GM19099 (cell line): ENCODE data around the gene PTPN3.

Source experiments
- POLR2A ChIP-seq: IDR thresholded peaks from 3 replicates; pipeline ENCODE4 v1.6.1; 2011; ENCODE audit warnings: low read depth; ENCODE audit not compliant: insufficient read length; ENCODE audit errors: extremely low read depth

Gene PTPN3

DNA sequence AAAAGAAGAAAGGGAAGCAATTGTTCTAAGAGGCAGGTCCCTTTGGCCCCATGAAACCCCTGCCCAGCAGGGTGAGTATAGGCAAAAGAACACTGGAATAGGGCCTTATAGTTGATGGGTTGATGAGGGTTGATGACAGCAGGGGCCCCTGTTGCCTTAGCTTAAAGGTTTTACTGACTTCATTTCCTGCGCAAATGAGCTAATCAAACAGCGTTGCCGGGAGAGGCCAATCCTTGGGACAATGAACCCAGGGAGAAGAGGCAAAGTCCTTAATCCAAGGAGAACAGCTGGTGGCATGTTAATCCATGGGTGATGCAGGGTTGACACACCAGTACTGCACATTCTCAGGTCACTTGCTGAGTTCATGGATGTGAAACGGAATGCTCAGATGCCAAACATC is 155.2 kb downstream of the PTPN3 start:
- TF ChIP-seq POLR2A = no peak

DNA sequence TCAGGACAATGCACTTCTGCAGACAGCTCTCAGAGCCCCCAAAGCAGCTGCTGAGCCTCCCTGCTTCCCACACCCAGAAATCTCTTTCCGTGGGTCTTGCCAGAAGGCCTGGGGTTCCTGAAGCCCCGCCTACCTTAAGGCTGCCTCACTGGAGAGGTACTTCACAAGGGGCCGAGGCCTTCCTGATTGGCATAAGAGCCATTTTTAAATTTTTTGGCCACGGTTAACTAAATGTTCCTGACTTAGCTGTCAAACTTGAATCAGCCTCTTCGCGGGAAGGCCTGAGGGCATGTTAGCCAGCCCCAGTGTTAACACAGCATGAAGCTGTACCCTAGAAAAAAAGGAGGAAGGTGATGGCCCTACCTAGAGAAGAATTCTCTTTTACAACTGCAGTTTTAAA is 156.5 kb downstream of the PTPN3 start:
- no peak for TF ChIP-seq POLR2A

DNA sequence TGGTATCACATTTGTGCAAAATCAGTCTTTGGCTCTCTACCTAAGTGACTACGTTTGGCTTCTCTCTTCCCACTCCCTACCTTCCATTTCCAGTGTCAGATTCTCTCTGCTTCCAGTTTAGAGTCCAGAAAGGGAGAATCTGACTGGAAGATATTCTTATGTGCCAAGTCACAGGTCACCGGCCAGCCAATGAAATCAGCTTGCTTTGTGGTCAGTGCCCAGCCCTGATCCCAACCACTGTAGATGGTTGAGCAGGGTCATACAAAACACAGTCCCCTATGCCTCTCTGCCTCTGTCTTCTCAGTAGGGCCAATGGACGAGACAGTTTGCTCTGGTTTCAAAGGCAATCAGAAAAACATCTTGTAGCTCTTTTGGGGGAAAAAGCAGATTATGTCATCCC is 161.7 kb downstream of the PTPN3 start:
- no peak for TF ChIP-seq POLR2A

DNA sequence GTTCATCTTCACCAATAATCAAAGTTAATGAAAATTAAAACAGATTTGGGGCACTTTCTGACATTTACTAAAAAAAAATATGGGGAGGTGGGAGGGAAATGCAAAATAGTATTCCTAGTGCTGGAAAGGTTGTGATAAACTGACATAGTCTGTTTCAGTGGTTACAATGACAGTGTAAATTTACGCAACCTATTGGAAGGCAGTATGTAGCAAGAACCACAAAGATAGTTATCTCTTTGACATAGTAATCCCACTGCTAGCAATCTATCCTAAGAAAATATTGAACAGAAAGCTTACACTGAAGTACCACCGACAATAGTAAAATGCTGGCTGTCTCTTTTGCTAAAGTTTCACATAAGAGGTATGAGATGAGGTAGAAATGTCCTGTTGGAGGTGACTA is 162.2 kb downstream of the PTPN3 start:
- TF ChIP-seq POLR2A = no peak

DNA sequence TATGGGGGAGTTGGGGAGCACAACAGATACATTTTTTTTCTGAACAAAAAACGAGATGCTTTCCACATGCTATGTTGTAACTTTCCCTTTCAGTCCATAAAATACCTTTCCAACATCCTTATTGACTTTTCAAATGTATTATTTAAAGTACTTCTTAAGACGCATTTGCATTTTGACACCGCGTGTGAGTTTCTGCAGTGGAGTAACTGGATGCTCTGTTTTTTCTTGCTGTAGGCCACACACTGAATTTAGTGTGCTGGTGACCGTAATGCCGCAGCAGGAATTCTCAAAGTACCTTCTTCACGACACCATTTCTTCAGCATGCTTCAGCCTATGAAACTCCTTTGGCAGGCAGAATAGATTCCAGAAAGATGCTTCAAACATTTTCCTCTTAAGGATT is 163.0 kb downstream of the PTPN3 start:
- no peak for TF ChIP-seq POLR2A

DNA sequence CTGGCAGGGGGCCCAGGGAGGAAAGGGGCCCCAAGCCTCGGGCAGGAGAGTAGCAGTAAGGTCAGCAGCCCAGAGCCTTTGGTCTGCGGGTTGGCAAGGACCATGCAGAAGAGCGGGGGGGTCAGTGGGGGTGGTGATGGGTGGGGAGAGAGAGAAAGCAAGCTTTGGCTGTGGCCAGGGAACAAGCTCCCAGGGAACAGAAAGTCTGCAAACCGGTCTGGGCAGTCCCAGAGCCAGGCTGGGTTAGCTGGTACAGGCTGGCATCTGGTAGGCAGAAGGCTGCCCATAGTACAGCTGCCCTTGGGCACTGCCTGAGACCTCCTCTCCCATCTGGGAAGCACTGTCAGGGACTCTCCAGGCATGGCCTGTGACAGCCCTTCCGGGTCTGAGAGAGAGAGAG is 166.8 kb downstream of the PTPN3 start:
- no peak for TF ChIP-seq POLR2A

DNA sequence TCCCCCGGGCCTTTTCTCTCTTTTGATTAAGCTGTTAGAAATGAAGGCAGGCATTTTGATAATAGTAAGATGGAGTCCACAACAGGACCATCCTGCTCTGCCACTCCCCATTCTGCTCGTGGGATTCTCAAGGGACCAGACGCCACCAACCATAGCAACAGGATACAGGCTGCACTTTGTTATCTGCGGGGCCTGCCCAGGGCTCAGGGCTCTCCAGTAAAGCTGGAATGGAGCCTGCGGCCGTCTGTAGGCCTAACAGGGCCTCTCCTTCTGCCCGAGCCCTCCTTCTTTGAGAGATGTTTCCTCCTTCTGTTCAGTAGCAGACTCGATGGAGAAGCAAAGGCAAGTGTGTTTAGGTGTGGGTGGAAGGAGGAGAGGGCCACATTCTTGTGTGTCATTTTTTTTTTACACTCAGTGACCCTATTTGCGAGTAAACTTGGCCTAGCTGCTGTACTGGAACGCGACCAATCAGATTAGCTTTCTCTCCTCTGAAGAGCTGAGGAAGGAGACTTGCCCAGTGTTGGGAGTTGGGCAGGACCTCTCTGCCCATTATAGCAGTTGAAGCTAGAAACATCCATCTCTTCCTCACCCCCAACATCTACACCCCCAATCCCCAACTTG is 168.4 kb downstream of the PTPN3 start:
- no peak for TF ChIP-seq POLR2A

DNA sequence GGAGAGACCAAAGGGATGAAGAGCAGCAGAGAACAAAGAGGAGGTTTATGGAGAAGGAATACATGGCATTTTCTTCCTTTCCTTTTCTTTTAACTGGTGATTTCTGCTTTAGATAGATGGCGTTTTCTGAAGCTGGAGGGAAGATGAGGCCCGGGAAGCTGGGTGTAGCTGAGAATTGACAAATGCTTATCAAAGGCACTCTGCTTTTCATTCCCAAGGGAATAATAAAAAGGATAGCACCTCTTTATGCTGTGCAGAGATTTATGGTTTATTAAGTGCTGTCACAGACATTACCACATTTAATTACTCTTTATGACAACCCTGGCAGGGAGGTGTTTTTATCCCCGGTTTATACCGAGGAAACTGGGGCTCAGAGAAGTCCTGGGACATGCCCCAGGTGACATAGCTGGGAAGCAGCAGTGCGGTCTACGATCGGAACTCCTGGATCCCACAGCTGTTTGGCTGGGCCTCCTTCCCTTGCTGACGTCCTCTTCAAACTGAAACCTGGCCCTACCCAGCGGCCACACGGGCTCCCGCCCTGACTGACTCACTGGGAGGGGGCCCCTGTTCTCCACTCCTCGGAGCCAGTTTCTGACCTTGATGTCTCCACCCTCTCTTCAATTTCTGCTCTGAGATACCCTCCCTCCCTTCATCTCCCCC is 169.0 kb downstream of the PTPN3 start:
- no peak for TF ChIP-seq POLR2A
